GM12874 (cell line): ENCODE measurements around the gene CAMKMT.
A peak's percentile ranks its signal among the peaks of the same experiment; 100 is the strongest.

ENCODE experiments used
- CTCF ChIP-seq: IDR thresholded peaks from 2 replicates; pipeline ENCODE4 v1.5.1; 2011; ENCODE audit warnings: low read depth, mild to moderate bottlenecking, control low read depth, low read length, moderate library complexity; ENCODE audit not compliant: insufficient read depth

The CAMKMT gene

DNA sequence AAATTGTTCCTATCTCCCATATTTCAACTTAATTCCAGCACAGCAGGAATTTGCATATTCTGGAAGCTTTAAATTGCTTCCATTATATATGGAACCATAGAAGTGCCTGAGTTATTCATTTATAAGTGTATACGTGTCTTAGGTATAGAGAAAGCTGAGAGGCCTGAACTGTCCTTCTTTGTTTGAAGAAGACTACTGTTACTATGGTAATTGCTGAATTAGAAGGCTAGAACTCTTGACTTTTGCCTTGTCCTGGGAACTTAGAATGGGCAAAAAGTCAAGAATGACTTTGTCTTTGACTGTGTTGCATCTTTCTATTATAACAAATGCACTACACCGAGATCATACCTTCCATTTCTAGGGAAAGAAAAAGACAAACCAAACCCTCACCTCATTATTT lies 15.7 kb downstream of the CAMKMT start:
- TF ChIP-seq CTCF: no peak

GRCh38 chr2:44388877-44389276 lies 27.1 kb downstream of the CAMKMT start:
- no peak for TF ChIP-seq CTCF

GRCh38 chr2:44389895-44390294 lies 28.1 kb downstream of the CAMKMT start:
- TF ChIP-seq CTCF: no peak

GRCh38 chr2:44392338-44392943 lies 30.7 kb downstream of the CAMKMT start:
- TF ChIP-seq CTCF: peak; percentile 38; the same call in 1 of the 2 replicates

DNA sequence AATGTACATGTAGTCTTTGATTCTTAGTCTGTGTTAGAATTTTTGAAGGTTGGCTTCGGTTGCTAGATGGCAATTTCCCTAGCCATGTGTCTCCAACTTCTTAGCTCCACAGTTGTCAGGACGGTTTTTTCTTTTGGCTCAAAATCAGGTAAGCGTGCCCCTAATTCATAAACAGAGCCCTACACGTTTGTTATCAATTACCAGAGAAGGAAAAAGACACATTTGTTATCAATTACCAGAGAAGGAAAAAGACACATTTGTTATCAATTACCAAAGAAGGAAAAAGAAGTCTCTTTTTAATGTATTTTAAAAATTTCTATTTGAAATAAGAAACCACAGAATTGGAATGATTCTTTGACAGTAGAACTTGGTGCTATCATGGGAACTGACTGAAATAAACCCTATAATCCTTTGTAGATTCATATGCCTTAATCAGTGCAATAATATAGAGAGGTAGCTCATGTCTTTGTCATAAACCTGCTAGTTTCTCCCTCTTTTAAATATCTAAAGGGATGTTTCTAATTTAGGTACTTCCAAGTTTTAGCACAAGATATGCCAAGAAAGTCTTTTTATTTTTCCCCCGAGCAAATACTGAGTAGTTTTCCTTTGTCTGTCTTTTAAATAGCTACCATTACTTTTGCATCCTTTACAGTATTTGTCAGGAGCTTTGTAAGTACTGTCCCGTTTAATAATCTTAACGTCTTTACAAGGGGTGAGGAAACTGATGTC lies 35.9 kb downstream of the CAMKMT start:
- TF ChIP-seq CTCF: no peak

DNA sequence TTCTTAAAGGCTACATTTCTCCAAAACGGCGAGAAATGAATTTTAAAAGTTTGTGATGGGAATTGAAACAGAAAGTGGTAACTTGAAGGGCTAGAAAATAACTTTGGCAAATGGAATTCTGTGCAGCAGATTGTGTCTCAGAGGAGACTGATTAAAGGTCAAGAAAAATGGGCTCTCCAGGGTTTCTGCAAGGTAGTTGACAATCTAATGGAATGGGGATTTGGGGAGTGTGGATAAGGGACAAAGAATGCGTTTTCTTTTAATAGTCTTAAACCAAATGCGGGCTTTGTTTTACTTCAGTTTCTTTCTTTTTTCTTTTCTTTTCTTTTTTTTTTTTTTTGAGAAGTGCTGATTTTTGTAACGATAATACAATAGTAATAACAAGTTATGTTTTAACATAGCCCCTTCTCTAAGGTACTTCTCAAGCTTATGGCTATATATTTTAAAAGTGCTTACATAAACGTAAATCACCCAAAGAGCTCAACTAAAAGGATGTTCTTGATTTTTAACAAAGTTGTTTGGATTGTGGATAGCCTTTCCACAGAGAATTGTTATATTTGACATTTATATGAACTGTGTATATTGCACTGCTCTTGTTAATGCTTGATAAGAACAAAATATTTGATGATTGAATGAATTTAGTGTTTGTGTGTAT lies 36.6 kb downstream of the CAMKMT start:
- TF ChIP-seq CTCF: no peak

GRCh38 chr2:44420725-44421124 lies 59.0 kb downstream of the CAMKMT start:
- TF ChIP-seq CTCF: no peak
